ENCODE results near the gene ANKS3. TPM values are rescaled to one million over a fixed set of nuclear protein-coding genes. Genes with fewer than 3 reads are reported as not detected.
A peak's percentile ranks its signal among the peaks of the same experiment; 100 is the strongest.

Gene ANKS3
- total and polyA plus RNA-seq, 10 of the 15 experiments (the other 5 are each of a cell fraction or from before 2014, with no cell fraction given), result 0.29 to 14.2 (median 8.5) TPM

DNA sequence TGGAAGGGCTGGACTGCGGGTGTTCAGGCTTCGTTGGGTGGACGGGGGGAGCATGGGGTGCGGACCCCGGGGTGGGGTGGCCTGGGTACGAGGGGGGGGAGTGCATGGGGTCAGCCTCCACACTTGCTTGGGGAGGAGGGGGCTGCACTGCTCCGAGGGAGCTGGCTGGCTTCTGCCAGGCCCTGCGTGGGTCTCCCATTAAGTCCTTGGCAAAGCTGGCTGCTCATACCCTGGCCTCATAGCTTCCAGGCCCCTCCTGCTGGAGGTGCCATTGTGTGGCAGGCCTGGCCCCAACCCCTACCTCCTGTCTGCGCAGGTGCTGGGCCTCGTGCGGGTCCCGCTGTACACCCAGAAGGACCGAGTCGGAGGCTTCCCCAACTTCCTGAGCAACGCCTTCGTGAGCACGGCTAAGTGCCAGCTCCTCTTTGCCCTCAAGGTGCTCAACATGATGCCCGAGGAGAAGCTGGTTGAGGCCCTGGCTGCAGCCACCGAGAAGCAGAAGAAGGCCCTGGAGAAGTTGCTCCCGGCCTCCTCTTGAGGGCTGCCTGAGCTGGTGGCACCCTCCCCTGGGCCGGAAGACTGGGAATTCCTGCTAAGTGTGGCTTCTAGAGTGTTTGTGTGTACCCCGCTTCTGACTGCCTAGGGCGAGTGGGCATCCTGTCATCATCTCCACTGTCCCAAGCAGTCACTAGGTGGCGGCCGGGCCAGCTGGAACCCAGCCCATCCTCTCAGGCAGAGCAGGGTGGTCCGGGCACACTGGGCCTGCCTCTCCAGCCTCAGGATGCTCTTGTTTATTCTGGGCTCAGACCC is 39.2 kb downstream of the ANKS3 start:
- no peaks in the 10 kb centered on the region for H3K9me3 ChIP-seq (replicated peaks; ENCODE audit: control insufficient read depth, insufficient read depth, low read length)
- WGBS (ENCODE audit: insufficient coverage, insufficient replicate concordance, low lambda C conversion rate, missing lambda C conversion rate), result 70% methylated on average over 25 of the region's 26 CpGs
- no peak overlapping the region for H2AFZ ChIP-seq (ENCODE audit: control insufficient read depth, low read depth, low read length)
- in situ Hi-C loops (cut with MboI), result no loop called here
- no peak for TF ChIP-seq GATAD2B (conservative IDR thresholded peaks at IDR 0.05; ENCODE audit: low read depth)
- peak; percentile 35; the same call in 1 of the 2 replicates for TF ChIP-seq POLR2A (IDR thresholded peaks at IDR 0.05; ENCODE audit: low read depth, low read length)
- no peak for TF ChIP-seq HDGF (IDR thresholded peaks at IDR 0.05)
- no peak for TF ChIP-seq CBX3 (IDR thresholded peaks at IDR 0.05; ENCODE audit: borderline replicate concordance, low read depth)
- H3K27me3 ChIP-seq (replicated peaks in 1 of 2; ENCODE audit: control insufficient read depth in 2 of 2, insufficient read depth in 2 of 2, low read length in 1 of 2), result no peaks in the 10 kb centered on the region
- H4K20me1 ChIP-seq (ENCODE audit: control insufficient read depth, insufficient read depth), result no peaks in the 10 kb centered on the region
- SMC1A ChIA-PET (ENCODE audit: uncharacterized antibody, unreplicated experiment), result interaction anchor here (1.2 kb wide), 1 partner anchor 40 kb away, joined by 3 read pairs; no protein-coding TSS in a partner anchor
- peaks cover 11% of the 10 kb centered on the region for H3K79me2 ChIP-seq (ENCODE audit: control insufficient read depth, insufficient read depth, low read length)
- BruUV-seq (replicated peaks), result TSS peak; percentile 48
- peak overlapping the region; percentile 48; the same call in 1 of the 2 replicates for H3K4me2 ChIP-seq (ENCODE audit: control insufficient read depth, insufficient read depth)
- DNase-seq (ENCODE audit: low read depth, low spot score), result no peak
- ATAC-seq, result no peak
- RAD21 ChIA-PET (ENCODE audit: unreplicated experiment), result interaction anchor here (1.5 to 1.9 kb wide), 2 partner anchors 40 to 108 kb away, joined by 4 to 7 read pairs; partner anchors contain the start of genes ANKS3, DNAAF8 and ROGDI
- CTCF ChIA-PET, result interaction anchor here (0.8 to 1.9 kb wide), 4 partner anchors 16 to 108 kb away, joined by 3 to 9 read pairs (median 4); partner anchors contain the start of genes ANKS3, DNAAF8, MGRN1 and ROGDI
- no peak for FAIRE-seq
- intact Hi-C loops (cut with micrococcal nuclease; ENCODE audit: unreplicated experiment), result loop anchor here (5.0 kb wide), 1 partner anchor 262 kb away; the partner anchor contains the start of gene SEC14L5
- H3K4me3 ChIP-seq, result peak overlapping the region; percentile 94; the same call in 1 of the 2 replicates
- H3K4me1 ChIP-seq (ENCODE audit: control insufficient read depth, insufficient read depth, low read length), result peaks cover 12% of the 10 kb centered on the region
- POLR2A ChIA-PET, result no interaction called here
- no peak overlapping the region for H3K27ac ChIP-seq (ENCODE audit: control insufficient read depth, insufficient read depth)
- H3K36me3 ChIP-seq (ENCODE audit: control insufficient read depth in 2 of 2, insufficient read depth in 2 of 2, low read length in 1 of 2), result peaks cover 2 to 29% of the 10 kb centered on the region in 2 experiments; a peak in 3 of 4 replicates
- H3K9ac ChIP-seq (ENCODE audit: control insufficient read depth, insufficient read depth, low read length), result peak overlapping the region; percentile 27; the same call in 1 of the 2 replicates
